Astrocyte of the spinal cord (primary cell): ENCODE data around the gene FRMD4A.
"Not testable (repeated sequence)": the region's sequence is repeated elsewhere in the genome, so short reads cannot be mapped to it uniquely, and the experiment has no call there.

ENCODE experiments used
- DNase-seq: peaks from one replicate; pipeline ENCODE4 v3.0.0; 2011; ENCODE audit warnings: low read depth, low spot score
- H3K4me3 ChIP-seq: 2 replicates; pipeline ENCODE4 v1.5.1; 2011; ENCODE audit warnings: low read depth, mild to moderate bottlenecking, low read length, moderate library complexity
- CTCF ChIP-seq: IDR thresholded peaks from 2 replicates; pipeline ENCODE4 v1.5.1; 2012; ENCODE audit warnings: low read depth, mild to moderate bottlenecking, low read length, inconsistent platforms
- in situ Hi-C: cut with HindIII; loops from 2 replicates; pipeline ENCODE4 v1.10.0; 2017; ENCODE audit warnings: low sequenced_read_pairs

Gene FRMD4A

DNA sequence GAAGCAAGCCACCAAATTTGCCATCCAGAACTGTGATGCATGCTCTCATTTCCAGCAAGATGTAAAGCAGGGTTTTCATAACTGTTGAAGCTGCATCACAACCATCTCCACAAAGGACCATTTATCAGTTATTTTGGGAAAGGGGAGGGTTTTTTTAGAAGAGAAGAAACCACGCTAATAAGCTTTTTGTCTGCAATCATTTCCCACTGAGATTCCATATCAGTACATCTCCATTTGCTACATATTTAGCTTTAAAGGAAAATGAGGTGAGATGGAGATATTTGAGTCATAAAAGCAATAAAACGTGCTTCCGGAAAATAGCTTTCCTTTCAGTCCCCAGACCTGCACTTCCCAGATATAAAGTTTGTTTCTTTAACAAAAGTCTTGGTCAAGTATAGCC is 258.2 kb downstream of the FRMD4A start:
- H3K4me3 ChIP-seq, result no peak overlapping the region
- no peak for DNase-seq
- in situ Hi-C loops, result no loop called here
- no peak for TF ChIP-seq CTCF

- in situ Hi-C loops, result no loop called here
- H3K4me3 ChIP-seq, result no peak overlapping the region
- TF ChIP-seq CTCF, result no peak
Measured at GRCh38 chr10:14071956-14072355, 258.8 kb downstream of the FRMD4A start.

DNA sequence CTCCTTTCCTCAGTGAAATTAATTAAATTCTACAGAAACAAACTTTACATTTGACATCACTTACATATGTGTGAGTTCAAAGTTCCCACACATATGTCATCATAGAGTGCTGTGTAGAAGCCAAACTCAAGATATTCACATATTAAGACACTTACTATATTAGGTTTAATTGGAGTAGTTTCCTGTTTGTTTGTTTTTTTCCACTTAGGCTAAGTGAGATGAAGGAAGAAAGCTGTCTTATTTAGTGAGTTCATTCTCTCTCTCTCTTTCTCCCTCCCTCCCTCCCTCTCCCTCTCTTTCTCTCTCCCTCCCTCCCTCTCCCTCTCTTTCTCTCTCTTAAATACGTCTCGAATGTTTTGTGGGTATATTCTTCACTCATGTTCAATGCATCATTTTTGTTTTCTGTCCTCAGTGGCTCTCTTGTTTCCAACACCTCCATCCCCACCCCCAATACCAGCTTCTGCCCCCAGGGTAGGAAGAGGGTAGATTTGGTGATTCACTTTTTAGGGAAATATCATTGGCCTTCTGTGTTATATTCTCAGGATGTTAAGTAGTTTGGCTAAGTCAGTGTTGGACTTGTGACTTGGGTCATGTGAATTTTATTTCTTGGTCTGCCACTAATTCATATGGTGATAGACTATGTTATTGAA is 262.0 kb downstream of the FRMD4A start:
- DNase-seq, result no peak
- no peak for TF ChIP-seq CTCF
- H3K4me3 ChIP-seq, result no peak overlapping the region
- in situ Hi-C loops, result no loop called here

More at GRCh38 chr10:14071956-14072355, 258.8 kb downstream of the FRMD4A start:
- no peak for DNase-seq

DNA sequence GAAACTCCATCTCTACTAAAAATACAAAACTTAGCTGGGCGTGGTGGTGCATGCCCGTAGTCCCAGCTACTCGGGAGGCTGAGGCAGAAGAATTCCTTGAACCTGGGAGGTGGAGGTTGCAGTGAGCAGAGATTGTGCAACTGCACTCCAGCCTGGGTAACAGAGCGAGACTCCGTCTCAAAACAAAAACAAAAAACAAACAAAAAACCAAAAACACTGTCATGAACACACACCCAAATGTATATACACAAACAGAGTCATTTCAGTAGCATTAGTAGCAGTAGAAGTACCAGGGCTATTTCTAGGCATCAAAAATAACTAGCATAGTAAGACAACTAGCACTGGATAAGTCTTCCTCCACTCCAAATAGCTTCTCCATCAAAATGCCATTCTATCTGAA is 263.1 kb downstream of the FRMD4A start:
- DNase-seq, H3K4me3 ChIP-seq, in situ Hi-C loops: not testable (repeated sequence)

- in situ Hi-C loops, result no loop called here
- no peak for TF ChIP-seq CTCF
- no peak for DNase-seq
- H3K4me3 ChIP-seq, result no peak overlapping the region
Measured at GRCh38 chr10:14066106-14066505, 264.6 kb downstream of the FRMD4A start.

GRCh38 chr10:14063531-14064285 is 267.0 kb downstream of the FRMD4A start:
- in situ Hi-C loops, result no loop called here
- peak; percentile 89 for DNase-seq
- TF ChIP-seq CTCF, result no peak
- H3K4me3 ChIP-seq, result no peak overlapping the region

- TF ChIP-seq CTCF, result no peak
- peak; percentile 12 for DNase-seq
- no peak overlapping the region for H3K4me3 ChIP-seq
- in situ Hi-C loops, result no loop called here
Measured at GRCh38 chr10:14062528-14063260, 268.0 kb downstream of the FRMD4A start.
